HUDEP-2 (cell line): ENCODE results near the gene ETF1.

Experiments used
- DNase-seq, 76 experiments: peaks; one replicate each; lab custom pipeline; 2025; ENCODE audit not compliant: unreplicated experiment in 76 of 76; lab: John Stamatoyannopoulos, UW

The ETF1 gene

GRCh38 chr5:138564242-138564641, 21.2 kb upstream of the ETF1 start:
- DNase-seq = no peak

- DNase-seq = no peak
Measured at GRCh38 chr5:138563340-138564118, 20.5 kb upstream of the ETF1 start.

DNA sequence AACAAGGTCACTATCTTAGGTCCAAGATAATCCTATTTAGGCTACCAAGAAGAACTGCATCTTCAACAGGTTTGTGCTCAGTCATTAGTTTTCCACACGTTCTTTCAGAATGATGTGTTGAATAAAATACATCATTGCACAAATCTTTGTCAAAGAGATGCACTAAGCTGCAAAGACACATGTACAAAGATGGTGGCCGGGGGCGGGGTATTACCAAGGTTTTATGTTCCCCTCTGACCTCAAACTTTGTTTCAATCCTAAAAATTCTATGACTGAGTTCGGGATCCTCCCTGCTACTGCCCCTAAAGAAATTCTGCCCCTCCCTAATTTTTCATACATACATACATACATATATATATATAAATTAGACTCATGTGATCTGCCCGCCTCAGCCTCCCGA, 17.9 kb upstream of the ETF1 start:
- DNase-seq = no peak

DNA sequence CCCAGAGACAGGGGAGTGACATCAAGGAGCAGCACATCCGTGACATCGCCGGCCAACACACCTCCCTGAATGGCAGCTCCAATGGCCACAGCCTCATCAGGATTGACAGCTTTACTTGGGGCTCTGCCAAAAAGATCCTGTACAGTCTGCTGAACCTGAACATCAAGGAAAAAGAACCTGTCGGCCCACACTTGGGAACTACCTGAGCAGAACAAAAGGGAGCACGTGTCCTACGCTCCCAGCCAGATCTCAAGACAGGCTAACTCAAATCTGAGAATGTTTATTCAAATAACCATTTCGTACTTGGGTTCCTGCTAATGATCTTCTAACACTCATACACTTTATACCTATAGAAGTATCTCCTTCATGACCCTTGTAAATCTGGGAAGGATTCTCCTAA, 16.9 kb upstream of the ETF1 start:
- DNase-seq = no peak

GRCh38 chr5:138557677-138558076, 14.6 kb upstream of the ETF1 start:
- DNase-seq = no peak

GRCh38 chr5:138554143-138554542, 11.1 kb upstream of the ETF1 start:
- no peak for DNase-seq

- no peak for DNase-seq
Measured at GRCh38 chr5:138553437-138554095, 10.5 kb upstream of the ETF1 start.

DNA sequence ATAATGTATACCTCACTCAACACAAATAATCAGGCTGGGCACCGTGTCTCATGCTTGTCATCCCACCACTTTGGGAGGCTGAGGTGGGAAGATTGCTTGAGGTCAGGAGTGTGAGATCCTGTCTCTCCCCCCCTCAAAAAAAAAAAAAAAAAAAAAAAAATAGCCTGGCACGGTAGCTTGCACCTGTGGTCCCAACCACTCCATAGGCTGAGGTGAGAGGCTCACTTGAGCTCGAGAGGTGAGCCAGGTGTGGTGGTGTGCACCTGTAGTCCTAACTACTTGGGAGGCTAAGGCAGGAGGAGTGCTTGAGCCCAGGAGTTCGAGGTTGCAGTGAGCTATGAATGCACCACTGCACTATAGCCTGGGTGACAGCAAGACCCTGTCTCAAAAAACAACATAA, 9.6 kb upstream of the ETF1 start:
- DNase-seq = no peak

DNA sequence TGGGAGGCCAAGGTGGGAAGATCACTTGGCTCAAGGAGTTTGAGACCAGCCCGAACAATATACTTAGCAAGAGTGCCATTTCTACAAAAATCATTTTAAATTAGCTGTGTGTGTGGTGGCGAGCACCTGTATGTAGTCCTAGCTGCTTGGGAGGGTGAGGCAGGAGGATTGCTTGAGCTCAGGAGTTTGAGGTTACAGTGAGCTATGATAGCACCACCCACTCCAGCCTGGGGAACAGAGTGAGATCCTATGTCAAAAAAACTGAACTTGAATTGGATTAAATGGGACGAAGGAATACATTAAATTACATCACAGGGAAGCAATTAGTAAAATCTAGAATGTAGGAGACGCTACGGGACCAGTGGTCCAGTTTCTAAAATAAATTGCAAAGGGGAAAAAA, 6.4 kb upstream of the ETF1 start:
- DNase-seq = no peak

DNA sequence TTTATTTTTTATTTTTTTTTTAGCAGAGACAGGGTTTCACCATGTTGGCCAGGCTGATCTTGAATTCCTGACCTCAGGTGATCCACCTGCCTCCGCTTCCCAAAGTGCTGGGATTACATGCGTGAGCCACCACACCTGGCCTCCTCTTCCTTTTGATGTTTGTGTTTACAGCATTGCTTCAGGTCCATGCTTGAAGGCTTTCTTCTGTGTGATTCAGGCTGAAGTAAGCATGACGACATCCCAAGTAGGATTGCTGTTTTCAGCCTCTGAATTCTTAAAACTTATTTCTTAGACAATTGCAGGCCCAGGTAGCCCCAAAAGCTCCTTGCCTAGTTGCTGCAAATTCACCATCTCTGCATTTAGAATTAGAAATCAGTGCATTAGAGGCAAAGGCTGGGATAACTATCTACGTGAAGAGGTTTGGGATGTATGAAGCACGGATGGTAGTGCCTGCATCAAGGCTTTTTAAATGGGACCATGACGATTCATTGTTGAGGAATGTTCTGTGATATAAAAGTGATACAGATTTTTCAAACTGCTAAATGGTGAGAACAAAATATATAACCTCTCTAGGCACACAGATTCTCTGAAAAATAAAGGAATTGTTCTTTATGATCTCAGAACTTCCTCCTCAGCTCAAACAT, 3.0 kb upstream of the ETF1 start:
- DNase-seq = no peak

GRCh38 chr5:138544181-138545134, 1.4 kb upstream of the ETF1 start:
- peak in 15 of 76 experiments; percentile 8 to 43 (median 24) for DNase-seq

DNA sequence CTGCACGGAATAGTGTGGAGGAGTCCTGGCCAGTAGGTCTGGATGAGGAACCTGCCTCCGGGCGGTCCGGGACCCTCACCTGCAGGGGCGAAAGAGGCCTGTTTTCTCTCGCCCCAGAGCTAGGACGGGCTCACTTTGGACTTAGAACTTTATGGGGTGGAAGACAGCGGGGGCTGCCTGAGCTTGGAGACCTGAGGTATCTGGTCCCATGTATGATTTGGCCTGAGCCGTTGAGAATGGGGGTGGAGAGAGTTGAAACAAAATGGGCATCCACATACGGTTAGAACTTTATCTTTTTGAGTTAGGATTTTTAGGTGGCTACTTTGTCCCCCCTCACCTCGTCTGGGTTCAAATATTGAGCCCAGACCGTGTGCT, 681 bp upstream of the ETF1 start:
- DNase-seq = peak in 9 of 76 experiments; percentile 43 to 75 (median 58)

DNA sequence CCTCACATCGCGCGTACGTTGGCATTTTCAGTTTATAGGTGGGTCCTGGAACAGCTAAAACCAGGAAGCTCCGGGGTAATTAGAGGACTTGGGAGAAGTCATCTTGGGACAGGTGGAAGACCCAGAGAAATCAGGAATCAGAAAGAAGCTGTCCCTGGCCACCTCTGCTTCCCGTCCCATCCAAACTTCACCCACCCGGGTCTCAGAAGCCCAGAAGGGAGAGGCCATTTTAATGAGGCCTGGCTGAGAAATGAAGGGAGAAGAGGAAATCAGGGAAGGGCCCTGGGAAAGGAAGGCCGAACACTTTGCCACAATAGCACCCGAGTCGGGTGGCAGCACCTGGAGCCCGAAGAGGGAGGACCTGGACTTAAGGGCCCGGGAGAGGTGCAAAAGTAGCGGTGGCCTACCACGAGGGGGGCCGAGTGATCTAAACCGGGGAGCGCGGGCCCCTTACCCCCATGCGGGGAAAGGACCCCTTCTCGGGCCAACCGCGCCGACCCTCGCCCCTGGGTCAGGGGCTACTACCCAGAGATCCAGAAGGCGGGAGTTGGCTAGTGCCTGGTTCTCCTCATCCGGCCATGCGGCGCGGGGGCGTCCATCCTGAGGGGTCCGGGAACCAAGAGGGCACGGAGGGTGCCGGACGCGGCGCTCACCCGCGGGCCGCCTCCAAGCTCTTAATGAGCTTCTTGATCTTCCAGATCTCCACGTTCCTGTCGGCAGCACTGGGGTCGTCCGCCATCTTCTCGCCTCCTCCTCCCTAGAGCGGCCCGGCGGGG, 668 bp downstream of the ETF1 start:
- DNase-seq = peak in 3 of 76 experiments; percentile 10 to 28 (median 26)

GRCh38 chr5:138541511-138542179, 1.4 kb downstream of the ETF1 start:
- peak in 21 of 76 experiments; percentile 2 to 44 (median 24) for DNase-seq

- no peak for DNase-seq
Measured at GRCh38 chr5:138539791-138540190, 3.2 kb downstream of the ETF1 start.

GRCh38 chr5:138538943-138539627, 4.0 kb downstream of the ETF1 start:
- DNase-seq = peak in 18 of 76 experiments; percentile 4 to 54 (median 32)

- DNase-seq = peak in 8 of 76 experiments; percentile 6 to 35 (median 15)
Measured at GRCh38 chr5:138536665-138537315, 6.2 kb downstream of the ETF1 start.

GRCh38 chr5:138536215-138536614, 6.8 kb downstream of the ETF1 start:
- peak in 2 of 76 experiments; percentile 11 to 35 for DNase-seq
